Stimulated activated CD8-positive, alpha-beta memory T cell treated with anti-CD3 and anti-CD28 coated beads, Interleukin-12 subunit alpha, Interleukin-12 subunit beta, amount 100 ng/mL, for 4 hours (primary cell): Measurements from ENCODE around the gene EPC2.
"Not testable (repeated sequence)": the region's sequence is repeated elsewhere in the genome, so short reads cannot be mapped to it uniquely, and the experiment has no call there.

ENCODE experiments used
- DNase-seq: peaks from one replicate; pipeline ENCODE4 v3.0.0-alpha.2; 2020; ENCODE audit warnings: low read depth

The EPC2 gene

GRCh38 chr2:148640767-148641166 lies 3.8 kb upstream of the EPC2 start:
- no peak for DNase-seq

GRCh38 chr2:148642112-148642744 lies 2.3 kb upstream of the EPC2 start:
- no peak for DNase-seq

- DNase-seq: no peak
These were observed 1.6 kb upstream of the EPC2 start for GRCh38 chr2:148642891-148643416.

- no peak for DNase-seq
These were observed 1.1 kb upstream of the EPC2 start for GRCh38 chr2:148643421-148643820.

- DNase-seq: peak; percentile 91
These were observed 460 bp downstream of the EPC2 start for GRCh38 chr2:148644883-148645538.

GRCh38 chr2:148645539-148646230 lies 1.1 kb downstream of the EPC2 start:
- DNase-seq: peak; percentile 24

GRCh38 chr2:148646231-148646559 lies 1.6 kb downstream of the EPC2 start:
- DNase-seq: no peak

GRCh38 chr2:148647711-148648110 lies 3.2 kb downstream of the EPC2 start:
- DNase-seq: not testable (repeated sequence)

- no peak for DNase-seq
These were observed 5.4 kb downstream of the EPC2 start for GRCh38 chr2:148649936-148650335.

GRCh38 chr2:148650881-148651280 lies 6.3 kb downstream of the EPC2 start:
- no peak for DNase-seq

GRCh38 chr2:148651972-148652371 lies 7.4 kb downstream of the EPC2 start:
- DNase-seq: no peak

GRCh38 chr2:148653437-148653836 lies 8.9 kb downstream of the EPC2 start:
- no peak for DNase-seq

- no peak for DNase-seq
These were observed 9.9 kb downstream of the EPC2 start for GRCh38 chr2:148654435-148654834.

GRCh38 chr2:148656516-148656915 lies 12.0 kb downstream of the EPC2 start:
- no peak for DNase-seq

GRCh38 chr2:148658807-148659722 lies 14.5 kb downstream of the EPC2 start:
- no peak for DNase-seq

GRCh38 chr2:148660999-148661398 lies 16.4 kb downstream of the EPC2 start:
- no peak for DNase-seq

GRCh38 chr2:148662332-148662731 lies 17.8 kb downstream of the EPC2 start:
- DNase-seq: not testable (repeated sequence)

- no peak for DNase-seq
These were observed 19.7 kb downstream of the EPC2 start for GRCh38 chr2:148664229-148664628.

- no peak for DNase-seq
These were observed 22.0 kb downstream of the EPC2 start for GRCh38 chr2:148666555-148666954.

- DNase-seq: no peak
These were observed 22.7 kb downstream of the EPC2 start for GRCh38 chr2:148667113-148667836.

- DNase-seq: no peak
These were observed 26.2 kb downstream of the EPC2 start for GRCh38 chr2:148670773-148671172.
